D341Med (cell line): ENCODE measurements around the gene GLI3.

Experiments
- DNase-seq: peaks from one replicate; pipeline ENCODE4 v3.0.0; 2012; ENCODE audit warnings: low spot score

GLI3 gene

DNA sequence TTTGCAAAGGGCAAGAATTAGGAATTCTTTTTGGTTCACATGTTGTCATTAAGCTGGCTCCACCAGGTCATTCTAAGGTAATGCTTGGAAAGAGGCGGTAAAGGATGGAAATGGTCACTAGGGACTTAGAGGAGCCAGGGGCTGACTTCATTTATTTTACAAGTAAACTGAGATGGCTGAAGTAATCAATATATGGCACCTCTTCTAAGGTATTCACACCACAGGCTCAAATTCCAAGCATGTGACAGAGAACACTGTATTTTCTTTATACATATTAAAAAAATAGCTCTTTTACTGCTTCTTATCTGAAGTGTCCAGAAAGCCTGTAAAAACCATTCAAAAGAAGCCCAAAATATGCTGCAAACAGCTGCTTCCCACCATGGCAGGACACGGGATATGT lies 239.0 kb downstream of the GLI3 start:
- DNase-seq = no peak

DNA sequence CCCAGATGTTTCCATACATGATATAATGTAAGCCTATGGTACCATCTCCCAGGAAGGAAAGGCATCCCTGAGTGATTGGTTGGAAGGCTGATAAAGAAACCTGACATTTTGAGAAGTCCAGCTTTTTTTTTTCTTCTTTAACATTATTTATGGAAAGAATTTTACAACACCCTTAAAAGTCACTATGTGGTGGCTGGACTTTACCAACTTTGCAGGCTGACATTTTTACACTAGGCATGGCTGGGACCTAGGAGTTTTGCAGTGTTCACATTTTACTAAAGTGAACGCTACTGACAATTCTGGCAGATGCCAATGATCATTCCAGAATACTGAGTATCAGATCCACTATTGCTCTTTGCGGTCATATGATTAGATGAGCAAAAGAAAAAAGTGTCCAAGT lies 239.9 kb downstream of the GLI3 start:
- no peak for DNase-seq

DNA sequence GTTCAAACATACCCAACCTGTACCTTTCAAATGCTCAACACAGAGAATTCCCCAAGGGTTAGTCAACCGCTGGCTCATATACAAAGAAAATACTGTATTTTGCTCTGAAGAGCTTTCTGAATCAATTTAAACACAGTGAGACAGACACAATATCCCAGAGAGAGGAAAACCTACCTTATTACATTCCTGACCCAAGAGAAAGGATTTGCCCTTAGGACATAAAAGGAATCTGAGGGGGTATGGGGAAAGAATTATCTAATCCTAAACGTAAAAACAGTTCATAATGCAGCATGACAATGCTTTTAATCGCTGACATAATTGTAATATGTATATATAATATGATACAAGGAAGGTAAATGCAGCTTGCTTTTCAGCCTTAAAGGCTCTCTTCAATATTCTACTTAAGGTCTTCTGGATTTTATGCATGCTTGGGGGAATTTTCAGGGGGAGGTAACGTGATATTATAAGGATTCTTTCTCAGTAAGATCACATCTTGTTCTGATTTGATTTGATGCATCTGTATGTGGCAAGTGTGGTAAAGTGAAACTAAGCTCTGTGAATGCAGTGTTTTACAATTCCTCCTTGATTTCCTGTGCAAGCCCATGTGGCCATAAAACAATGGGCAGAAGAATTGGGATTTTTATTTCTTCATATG lies 240.5 kb downstream of the GLI3 start:
- DNase-seq = no peak

DNA sequence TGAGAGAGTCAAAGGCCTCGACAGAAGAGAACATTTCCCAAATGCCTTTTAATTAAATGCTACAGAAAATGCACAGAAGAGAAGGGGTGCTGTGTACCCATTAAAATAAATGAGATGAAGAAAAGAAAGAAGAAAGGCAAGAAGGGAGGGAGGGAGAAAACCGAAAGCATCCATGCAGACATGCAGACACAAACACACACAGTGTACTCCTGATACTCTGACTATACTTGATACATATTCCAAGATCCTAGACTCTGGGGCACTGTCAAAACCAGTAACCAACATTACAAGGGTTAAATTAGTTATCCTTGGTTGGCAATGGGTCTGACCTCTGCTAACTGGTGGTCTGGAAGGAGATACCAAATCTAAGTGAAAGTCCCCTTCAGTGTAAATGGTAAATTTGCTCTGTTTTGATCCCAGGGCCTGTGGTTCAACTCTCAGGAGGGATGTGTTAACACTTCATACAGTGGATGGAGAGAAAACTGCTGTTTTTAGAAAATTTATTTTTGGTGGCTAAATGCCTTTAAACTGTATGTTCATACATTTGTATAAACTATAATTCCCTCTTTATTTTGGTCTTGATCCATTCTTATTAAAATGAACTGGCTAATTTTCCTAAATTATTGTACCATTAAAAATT lies 241.3 kb downstream of the GLI3 start:
- no peak for DNase-seq

DNA sequence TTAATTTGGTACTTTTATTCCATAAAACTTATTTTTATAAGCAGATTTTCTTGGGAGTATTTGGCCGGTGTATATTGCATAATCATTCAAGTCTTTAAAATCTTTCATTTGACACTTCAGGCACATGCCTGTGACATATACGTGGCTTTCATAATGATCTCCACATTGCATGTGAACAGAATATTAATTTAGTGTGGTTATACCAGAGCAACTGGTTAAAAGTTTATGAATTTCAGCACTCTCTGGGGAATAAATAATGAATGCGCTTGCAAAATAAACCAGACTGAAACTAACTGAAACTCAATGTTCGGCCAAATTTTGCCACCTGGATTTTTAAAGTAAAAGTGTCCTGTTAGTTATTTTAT lies 242.3 kb downstream of the GLI3 start:
- DNase-seq = no peak

DNA sequence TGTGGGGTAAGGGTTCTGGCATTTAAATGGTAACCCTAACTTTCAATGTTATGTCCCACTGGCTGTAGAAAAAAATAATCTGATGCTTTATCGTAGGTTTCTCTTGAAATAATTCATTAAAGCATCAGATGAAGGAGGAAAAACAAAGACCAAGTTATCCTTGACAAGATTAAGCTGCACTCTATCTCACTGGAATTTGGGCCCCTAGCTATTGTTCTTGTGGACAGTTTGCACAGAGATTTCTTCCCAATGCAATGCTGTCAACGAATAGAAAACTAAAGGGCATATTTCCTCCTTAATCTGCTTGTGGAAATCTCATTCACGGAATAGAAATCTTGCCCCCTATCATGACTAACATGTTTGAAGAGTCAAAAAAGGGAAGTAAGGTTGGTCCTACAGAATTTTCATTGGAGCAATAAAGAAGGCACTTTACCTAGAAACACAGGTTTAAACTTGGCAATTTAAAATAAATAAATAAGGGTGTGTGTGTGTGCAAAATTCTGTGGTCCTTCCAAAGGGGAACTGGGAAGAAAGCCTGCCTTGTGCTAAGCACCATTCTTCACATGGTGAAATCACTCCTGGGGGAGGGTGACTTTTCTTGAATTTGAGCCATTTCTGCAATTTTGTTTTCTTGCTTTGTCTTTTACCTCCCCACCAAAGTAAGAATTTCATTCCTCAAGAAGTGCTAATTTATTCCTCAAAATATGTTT lies 242.8 kb downstream of the GLI3 start:
- no peak for DNase-seq

DNA sequence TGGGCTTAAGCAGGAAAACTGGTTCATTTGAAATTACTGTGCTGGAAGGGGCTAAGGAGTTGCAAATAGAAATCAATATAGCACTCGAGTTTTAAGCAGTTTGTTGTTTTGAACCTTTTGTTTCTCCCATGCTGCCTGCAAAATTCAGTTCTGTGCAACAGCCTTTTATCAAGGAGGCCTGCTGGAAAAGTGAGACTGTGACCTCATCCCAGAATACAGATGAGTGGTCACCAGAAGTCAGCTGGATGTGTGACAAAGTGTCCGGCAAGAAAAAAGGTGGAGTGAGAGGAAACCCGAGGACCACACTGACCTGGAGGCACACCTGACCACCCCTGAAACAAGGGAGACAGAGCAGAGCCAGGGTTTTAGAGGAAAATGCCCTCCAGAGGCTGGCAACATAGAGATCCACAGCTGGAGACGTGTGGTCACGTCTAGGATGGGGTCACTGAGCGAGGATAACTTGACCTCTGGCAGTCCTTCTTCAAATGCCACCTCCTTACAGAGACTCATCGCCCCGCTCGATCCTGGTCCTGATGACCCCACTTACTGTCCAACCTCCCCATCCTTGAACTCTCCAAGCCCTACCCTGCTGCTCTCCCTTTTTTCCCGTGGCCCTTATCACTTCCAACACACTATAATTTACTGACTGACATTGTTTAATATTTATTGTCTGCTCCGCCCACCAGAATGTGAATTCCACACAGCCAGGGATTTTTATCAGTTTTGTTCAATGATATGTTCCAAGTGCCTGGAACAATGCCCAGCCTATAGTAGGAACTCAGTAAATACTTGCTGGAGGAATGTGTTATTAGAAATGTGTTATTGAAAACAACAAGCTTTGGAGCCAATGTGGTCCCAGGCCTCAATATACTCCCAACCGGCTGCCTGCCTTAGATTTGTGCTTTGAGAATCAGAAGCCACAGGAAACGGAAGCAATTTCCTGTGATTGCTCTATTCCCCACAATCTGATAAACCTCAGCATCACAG lies 243.8 kb downstream of the GLI3 start:
- no peak for DNase-seq

DNA sequence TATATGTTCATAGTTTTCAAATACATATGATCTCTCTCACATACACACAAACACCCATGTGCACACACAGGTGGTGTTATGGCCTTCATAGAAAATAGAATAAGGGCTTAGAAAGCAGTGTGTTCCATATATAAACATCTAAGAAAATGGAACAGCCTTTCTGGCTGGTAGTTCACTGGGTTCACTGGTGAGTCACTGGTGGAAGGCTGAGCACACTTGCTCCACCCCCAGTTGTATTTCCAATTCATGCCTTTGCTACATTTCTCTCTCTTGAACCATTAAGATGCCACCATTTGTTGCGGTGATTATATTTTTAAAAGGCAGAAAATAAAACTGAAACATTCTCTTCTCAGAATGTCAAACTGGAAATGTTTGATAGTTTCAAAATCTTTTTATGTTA lies 252.1 kb downstream of the GLI3 start:
- DNase-seq = no peak

DNA sequence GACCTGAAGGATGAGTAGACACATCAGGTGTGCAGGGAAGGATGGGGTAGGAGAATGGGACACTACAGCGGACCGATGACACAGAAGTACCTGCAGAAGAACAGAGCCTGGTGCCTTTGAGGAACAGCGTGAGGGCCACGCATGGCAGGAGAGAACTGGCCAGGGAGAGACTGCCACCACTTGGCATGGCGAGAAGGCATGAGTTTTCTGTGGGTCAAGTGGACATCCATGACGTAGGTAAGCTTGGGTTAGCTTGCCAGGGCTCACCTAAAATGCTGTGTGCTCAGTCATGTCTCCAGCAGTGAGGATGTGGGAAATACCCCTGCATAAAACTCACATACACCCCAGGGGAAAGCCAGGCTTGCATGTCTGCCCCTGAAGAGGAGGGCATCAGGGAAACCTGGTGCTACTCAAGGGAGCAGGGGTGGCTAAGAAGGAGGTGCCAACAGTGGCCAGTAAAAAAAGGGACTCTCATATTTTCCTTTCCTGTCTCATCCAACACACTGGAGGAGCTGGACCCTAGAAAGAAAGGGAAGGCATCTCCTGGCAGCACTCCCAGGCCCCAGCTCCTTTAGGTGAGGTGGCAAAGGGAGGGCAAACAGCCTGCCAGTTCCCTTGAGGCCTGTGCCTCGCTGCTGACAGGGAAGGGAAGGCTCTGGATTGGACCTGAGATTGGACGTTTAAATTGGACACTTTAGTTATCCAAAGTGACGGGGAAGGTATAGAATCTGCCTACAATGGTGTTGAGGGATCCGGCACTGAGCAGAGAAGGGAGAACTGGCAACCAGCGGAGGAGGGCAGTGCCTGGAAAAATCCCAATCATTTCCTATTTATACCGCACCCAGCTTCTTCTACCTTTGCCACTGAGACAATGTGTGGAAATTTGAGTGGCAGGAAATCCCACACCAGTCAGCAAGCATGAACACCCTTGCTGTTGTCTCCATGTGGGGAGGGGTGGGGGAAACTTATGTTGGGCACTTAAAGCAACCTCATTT lies 255.7 kb downstream of the GLI3 start:
- DNase-seq = no peak

DNA sequence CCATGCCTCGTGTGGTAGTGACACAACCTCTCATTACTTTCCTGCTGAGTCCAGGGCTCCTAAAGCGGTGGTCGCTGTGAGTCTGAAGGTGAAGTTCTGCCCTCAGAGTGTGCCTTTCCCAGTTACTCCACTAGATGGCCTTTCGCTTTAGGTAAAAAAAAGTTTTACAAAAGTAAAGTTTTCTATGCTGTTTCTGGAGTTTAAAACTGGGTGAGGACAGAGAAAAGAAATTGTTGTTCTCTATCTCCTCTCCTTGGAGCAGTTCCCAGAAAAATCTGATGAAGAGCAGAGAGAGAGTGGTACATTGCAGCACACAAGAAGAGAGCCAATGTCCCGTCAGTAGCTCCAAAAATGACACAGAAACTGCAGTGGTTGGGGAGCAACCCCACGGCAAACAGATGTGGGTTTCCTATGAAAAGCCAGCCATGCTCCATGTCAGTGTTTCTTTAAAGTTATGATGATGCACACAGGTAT lies 257.1 kb downstream of the GLI3 start:
- DNase-seq = peak; percentile 42

DNA sequence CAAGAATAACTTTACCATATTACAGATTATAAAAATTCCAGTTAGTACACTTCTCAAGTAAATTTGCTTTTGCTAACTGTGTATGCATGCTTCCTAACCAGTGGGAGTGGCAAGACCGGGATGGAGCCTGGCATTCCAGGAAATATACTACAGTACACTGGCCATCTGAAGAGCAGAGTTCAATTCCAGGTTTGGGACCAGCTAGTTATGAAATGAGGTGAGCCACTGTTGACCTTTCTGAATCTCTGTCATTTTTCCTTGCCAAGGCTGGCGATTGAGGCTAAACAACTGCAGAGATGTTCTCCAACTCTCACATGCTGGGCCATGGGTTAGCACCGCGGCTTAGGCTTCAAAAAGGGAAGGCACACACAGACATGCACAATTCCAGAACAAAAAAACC lies 258.2 kb downstream of the GLI3 start:
- no peak for DNase-seq

DNA sequence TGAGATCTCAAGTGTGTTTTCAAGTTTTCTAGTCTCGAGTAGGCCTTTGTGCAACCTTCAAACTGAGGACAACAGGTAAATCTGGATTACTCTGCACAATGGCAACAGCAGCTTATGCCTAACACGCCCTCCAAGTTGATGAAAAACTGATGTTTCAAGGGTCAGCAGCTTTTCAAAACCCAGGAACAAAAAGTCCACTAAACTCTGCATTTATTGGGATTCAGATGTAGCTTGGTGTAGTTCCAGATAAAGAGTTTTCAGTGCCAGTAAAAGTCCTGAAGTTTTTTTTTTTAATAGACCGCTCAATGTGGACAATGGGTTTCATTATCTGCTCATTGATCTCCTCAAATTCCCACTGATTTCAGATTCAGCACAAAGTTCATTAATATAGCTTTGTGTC lies 259.3 kb downstream of the GLI3 start:
- no peak for DNase-seq

DNA sequence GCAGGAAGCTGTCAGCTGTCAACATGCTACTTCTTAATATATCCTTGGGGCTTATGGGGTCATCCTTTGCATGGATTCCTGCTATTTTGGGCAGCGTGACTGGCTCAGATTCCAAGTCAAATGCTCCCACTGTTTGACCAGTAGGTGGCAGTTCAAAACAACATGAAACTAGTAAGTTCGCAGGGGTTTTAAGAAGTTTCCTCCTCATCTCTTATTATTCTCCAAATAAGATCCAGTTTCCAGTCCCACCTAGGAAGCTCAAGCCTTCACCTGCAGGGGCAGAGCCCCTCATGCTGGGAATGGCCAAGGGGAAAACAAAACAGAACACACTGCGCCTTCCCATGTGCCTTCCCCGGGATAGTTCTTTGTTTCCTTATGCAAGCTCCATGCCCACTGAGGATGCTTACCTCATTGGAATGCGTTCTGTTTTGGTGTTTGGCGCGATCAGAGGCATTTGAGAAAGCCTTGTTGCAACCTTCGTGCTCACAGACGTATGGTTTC lies 259.8 kb downstream of the GLI3 start:
- DNase-seq = peak; percentile 44

DNA sequence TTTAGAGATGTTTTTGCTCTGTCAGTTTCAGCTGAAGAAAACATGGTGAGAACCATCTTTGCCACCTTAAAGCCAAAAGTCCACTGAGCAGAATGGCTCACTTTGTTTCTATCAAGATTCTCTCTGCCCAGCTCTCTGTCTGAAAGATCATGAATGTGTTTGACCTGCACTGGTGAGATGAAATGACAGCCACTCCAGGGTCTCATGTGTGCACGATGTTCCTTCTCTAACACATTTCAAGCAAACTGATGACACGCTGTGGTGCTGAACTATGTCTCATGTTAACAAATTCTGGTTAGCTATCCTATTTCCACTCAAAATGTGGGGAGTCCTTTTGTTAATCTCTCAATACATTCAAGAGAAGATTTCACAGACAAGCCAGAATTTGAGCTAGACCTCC lies 260.6 kb downstream of the GLI3 start:
- DNase-seq = no peak

DNA sequence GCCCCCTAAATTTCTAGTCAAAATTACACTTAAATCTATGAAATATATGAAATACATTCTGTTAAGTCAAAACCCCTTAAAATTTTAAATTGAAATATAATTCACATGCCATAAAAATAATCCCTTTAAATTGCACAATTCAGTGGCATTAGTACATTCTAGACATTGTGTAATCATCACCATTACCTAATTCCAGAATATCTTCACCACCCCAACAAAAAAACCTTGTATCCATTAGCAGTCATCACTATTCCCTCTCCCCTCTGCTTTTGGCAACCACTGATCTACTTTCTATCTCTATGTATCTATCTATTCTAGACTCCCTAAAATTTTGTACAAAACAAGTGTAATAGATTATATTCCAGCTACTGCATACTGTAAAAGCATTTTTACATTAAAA lies 261.2 kb downstream of the GLI3 start:
- DNase-seq = no peak

DNA sequence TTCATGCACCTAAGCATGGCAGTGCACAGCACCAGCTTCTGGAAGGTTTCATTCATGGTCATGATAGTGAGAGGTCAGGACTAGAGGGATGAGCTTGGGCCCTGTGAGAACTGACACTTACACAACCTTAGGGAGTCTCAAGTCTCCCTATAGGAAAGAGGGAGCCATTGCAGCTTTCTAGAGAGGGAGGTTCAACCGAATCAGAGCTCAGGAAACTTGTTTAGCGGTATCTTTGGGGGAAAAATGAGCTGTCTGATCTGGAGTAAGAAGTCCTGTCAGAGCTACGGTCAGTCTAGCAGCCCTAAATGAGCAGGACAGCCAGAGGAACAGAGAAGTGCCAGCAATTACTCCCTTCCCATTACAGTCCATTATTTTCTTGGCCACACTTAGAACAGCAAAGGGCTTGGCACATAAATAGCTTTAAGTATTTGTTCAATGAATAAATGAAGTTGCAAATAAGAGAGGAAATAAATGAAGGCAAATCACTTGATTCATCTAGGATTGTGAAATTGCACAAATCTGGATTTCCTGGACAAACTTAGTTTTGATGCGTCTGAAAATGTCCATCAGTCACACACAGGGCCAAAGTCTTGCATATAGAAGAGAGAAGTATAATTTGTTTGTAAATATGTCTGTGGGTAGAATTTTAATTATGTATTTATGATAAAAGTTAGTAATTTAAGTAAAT lies 262.0 kb downstream of the GLI3 start:
- no peak for DNase-seq

DNA sequence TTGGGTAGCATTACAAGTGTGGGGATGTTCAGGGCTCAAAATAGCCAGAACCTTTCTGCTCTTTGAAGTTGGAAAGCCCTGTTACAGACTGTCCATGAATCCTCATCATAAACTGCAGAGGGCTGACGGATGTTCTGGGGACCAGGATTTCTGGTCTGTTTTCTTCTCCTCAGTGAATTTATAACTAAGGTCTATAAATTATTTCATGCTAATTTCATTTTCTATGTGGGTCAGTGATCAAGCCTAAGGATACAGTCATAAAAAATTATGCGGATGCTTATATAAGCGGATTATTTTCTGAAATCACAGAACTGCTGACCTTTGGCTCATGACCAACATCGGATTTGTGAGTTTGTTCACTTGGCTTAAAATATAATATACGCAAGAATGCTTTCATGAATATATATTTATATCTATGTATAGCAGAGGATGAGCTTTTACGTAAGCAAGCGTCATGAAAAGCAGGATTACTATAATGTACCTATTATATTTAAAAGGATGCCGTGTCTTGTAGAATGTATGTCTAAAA lies 263.7 kb downstream of the GLI3 start:
- DNase-seq = no peak

DNA sequence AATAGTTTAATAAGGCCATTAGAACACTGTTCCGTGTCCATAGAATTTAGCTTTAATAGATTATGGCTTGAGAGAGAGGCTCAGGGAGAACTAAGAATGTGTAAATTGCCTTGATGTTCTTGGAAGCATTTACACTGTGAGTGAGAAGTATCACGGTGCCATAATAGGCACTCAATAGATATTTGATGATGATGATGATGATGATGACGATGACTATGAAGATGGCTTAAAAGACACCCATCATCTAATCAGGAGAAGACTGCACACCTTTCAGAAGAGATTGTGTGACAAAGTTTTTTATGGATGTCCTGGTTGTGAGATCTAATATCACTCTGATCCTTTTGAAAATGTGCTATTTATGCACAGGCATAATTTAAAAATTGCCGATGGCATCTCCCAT lies 264.2 kb downstream of the GLI3 start:
- DNase-seq = no peak

DNA sequence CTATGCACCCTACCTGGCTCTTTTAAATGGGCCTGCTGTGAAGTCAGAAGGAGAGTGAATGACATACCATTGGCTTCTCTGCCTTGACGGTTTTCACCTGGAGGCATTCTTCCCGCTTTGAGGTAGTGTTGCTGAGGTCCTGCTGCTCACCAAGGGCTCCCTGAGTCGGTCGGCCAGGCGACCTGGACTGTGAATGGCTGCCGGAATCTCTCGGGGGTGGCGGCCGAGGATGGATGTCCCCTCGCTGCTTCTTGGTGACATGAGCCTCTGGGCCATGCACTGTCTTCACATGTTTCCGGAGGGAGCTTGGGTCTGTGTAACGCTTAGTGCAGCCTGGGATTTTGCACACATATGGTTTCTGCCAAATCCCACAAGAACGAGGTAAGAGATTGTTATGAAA lies 264.7 kb downstream of the GLI3 start:
- DNase-seq = no peak

DNA sequence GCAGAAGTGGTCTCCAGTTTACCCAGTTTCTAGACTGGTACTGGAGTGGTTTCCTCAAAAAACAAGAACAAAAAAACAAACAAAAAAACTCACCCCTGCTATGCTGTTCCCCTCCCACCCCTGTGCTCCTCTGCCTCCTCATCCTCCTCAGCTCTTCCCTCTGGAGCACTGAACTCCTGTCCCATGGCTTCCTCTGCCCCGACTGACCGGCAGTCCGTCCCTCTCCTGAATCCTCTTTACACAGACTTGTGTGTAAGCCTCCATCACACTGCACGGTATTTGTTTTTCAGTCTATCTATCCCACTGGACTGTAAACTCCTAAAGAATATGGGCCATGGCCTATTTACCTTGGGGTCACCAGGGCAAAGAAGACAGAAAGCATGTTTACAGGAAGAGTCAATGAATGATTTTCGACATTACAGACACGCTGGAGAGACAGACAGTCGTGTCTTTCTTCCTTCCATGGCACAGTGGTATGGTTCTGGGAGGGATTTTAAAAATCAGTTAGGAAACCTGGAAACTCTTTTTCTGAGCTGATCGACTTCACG lies 265.3 kb downstream of the GLI3 start:
- no peak for DNase-seq
